Measurements from ENCODE around the gene KMT5C.

The KMT5C gene

GRCh38 chr19:55366790-55367189 lies 27.1 kb downstream of the KMT5C start:
- FAIRE-seq (no peak), DNase-seq (ENCODE audit: low spot score) (no peak)

- DNase-seq (ENCODE audit: low spot score) (no peak), FAIRE-seq (no peak)
Observed at GRCh38 chr19:55368106-55368505, 28.4 kb downstream of the KMT5C start.

- DNase-seq (ENCODE audit: low spot score) (no peak), FAIRE-seq (no peak)
Observed at GRCh38 chr19:55368701-55369563, 29.3 kb downstream of the KMT5C start.

GRCh38 chr19:55369653-55370304 lies 30.1 kb downstream of the KMT5C start:
- no peak for FAIRE-seq
- DNase-seq (ENCODE audit: low spot score), result peak; percentile 48

GRCh38 chr19:55370305-55370988 lies 30.8 kb downstream of the KMT5C start, which contains the start of gene IL11:
Gene IL11 (minus strand): TSS chr19:55370463. CDS start chr19:55370310, 153 bp downstream.
- no peak for FAIRE-seq
- peak; percentile 75 for DNase-seq (ENCODE audit: low spot score)

- DNase-seq (ENCODE audit: low spot score), result peak; percentile 73
- FAIRE-seq, result no peak
Observed at GRCh38 chr19:55372316-55373081, 32.8 kb downstream of the KMT5C start.

GRCh38 chr19:55373306-55373992 lies 33.8 kb downstream of the KMT5C start:
- no peak for DNase-seq (ENCODE audit: low spot score)
- FAIRE-seq, result no peak

- FAIRE-seq (no peak), DNase-seq (ENCODE audit: low spot score) (peak; percentile 73)
Observed at GRCh38 chr19:55373993-55374757, 34.5 kb downstream of the KMT5C start.

- DNase-seq (ENCODE audit: low spot score), result no peak
- no peak for FAIRE-seq
Observed at GRCh38 chr19:55376241-55376933, 36.7 kb downstream of the KMT5C start, which contains the start of gene TMEM190. Gene TMEM190 (plus strand): TSS chr19:55376826. CDS start chr19:55376854, 28 bp downstream.

- FAIRE-seq, result no peak
- no peak for DNase-seq (ENCODE audit: low spot score)
Observed at GRCh38 chr19:55377356-55378131, 37.9 kb downstream of the KMT5C start.

- no peak for DNase-seq (ENCODE audit: low spot score)
- FAIRE-seq, result no peak
Observed at GRCh38 chr19:55379174-55379573, 39.5 kb downstream of the KMT5C start.

GRCh38 chr19:55382013-55382412 lies 42.3 kb downstream of the KMT5C start:
- no peak for FAIRE-seq
- DNase-seq (ENCODE audit: low spot score), result no peak

GRCh38 chr19:55382522-55383054 lies 42.9 kb downstream of the KMT5C start:
- FAIRE-seq (no peak), DNase-seq (ENCODE audit: low spot score) (no peak)

GRCh38 chr19:55383279-55384130 lies 43.8 kb downstream of the KMT5C start:
- DNase-seq (ENCODE audit: low spot score) (no peak), FAIRE-seq (no peak)

- FAIRE-seq (no peak), DNase-seq (ENCODE audit: low spot score) (no peak)
Observed at GRCh38 chr19:55384131-55384919, 44.6 kb downstream of the KMT5C start, which contains the start of gene TMEM238. Gene TMEM238 (minus strand): TSS chr19:55384292. CDS start chr19:55384259, 33 bp downstream.

Measured in RCC 7860 (cell line).